Erythroblast (primary cell): ENCODE measurements around the gene UPK1B.

Source experiments
- GATA1 ChIP-seq: IDR thresholded peaks from 2 replicates; pipeline ENCODE4 v1.6.1; 2011; ENCODE audit warnings: low read depth, mild to moderate bottlenecking, control low read depth, low read length, moderate library complexity
- POLR2A ChIP-seq: IDR thresholded peaks from 2 replicates; pipeline ENCODE4 v1.6.1; 2011; ENCODE audit warnings: mild to moderate bottlenecking, low read length

- TF ChIP-seq POLR2A (no peak), GATA1 (no peak)
Observed at GRCh38 chr3:119191800-119192199, 18.4 kb downstream of the UPK1B start.
